Neutrophil (primary cell): ENCODE data around the gene NMT1.

Experiments used
- H3K27ac ChIP-seq: fragments of 200-600 bp; sonication (generic); 2 replicates; pipeline ENCODE4 v1.5.1; 2016; ENCODE audit warnings: mild to moderate bottlenecking, moderate library complexity
- H3K27me3 ChIP-seq: fragments of 200-600 bp; sonication (generic); 2 replicates; pipeline ENCODE4 v1.6.0; 2016; ENCODE audit warnings: mild to moderate bottlenecking
- H3K36me3 ChIP-seq: fragments of 200-600 bp; sonication (generic); 2 replicates; pipeline ENCODE4 v1.5.1; 2017
- H3K4me1 ChIP-seq, 2 experiments: fragments of 200-600 bp in 1 of 2; sonication (generic) in 1 of 2; 1 replicate in 1 of 2; 2 replicates in 1 of 2; pipeline versions ENCODE4 v1.5.1 to v1.6.1; 2013 to 2016; ENCODE audit warnings: low read depth in 1 of 2, low read length in 1 of 2, mild to moderate bottlenecking in 1 of 2, moderate library complexity in 1 of 2; ENCODE audit not compliant: control insufficient read depth in 1 of 2, insufficient read depth in 1 of 2
- H3K4me3 ChIP-seq, 2 experiments: fragments of 200-600 bp in 1 of 2; sonication (generic) in 1 of 2; 1 replicate in 1 of 2; 2 replicates in 1 of 2; pipeline ENCODE4 v1.5.1; 2013 to 2016; ENCODE audit warnings: low read depth in 1 of 2, low read length in 1 of 2, mild to moderate bottlenecking in 1 of 2, moderate library complexity in 1 of 2
- H3K9me3 ChIP-seq: fragments of 200-600 bp; sonication (generic); 2 replicates; pipeline ENCODE4 v1.5.1; 2016
- CTCF ChIP-seq: fragments of 200-600 bp; sonication (generic); IDR thresholded peaks from 2 replicates; pipeline ENCODE4 v1.5.1; 2016; ENCODE audit warnings: antibody characterized with exemption

The NMT1 gene

GRCh38 chr17:45040459-45040858, 20.7 kb upstream of the NMT1 start:
- no peak for TF ChIP-seq CTCF
- Histone ChIP-seq H3K9me3 (no peaks in the 10 kb centered on the region), H3K4me1 (no peaks in the 10 kb centered on the region), H3K4me3 (no peak overlapping the region), H3K27ac (no peak overlapping the region), H3K36me3 (no peaks in the 10 kb centered on the region), H3K27me3 (no peaks in the 10 kb centered on the region)

- Histone ChIP-seq H3K27me3 (no peaks in the 10 kb centered on the region), H3K4me1 (no peaks in the 10 kb centered on the region), H3K27ac (no peak overlapping the region), H3K36me3 (no peaks in the 10 kb centered on the region), H3K9me3 (no peaks in the 10 kb centered on the region), H3K4me3 (no peak overlapping the region)
- TF ChIP-seq CTCF = no peak
Observed at GRCh38 chr17:45042346-45043120, 18.6 kb upstream of the NMT1 start.

GRCh38 chr17:45043813-45044540, 17.1 kb upstream of the NMT1 start:
- Histone ChIP-seq H3K36me3 (no peaks in the 10 kb centered on the region), H3K27me3 (no peaks in the 10 kb centered on the region), H3K9me3 (no peaks in the 10 kb centered on the region), H3K27ac (no peak overlapping the region), H3K4me1 (no peaks in the 10 kb centered on the region), H3K4me3 (no peak overlapping the region)
- TF ChIP-seq CTCF = no peak

- no peak for TF ChIP-seq CTCF
- Histone ChIP-seq H3K27me3 (no peaks in the 10 kb centered on the region), H3K4me1 (peaks cover 11 to 13% of the 10 kb centered on the region in 2 experiments), H3K27ac (no peak overlapping the region), H3K4me3 (no peak overlapping the region), H3K9me3 (no peaks in the 10 kb centered on the region), H3K36me3 (no peaks in the 10 kb centered on the region)
Observed at GRCh38 chr17:45046537-45047125, 14.5 kb upstream of the NMT1 start.

GRCh38 chr17:45048795-45049563, 12.1 kb upstream of the NMT1 start:
- Histone ChIP-seq H3K9me3 (no peaks in the 10 kb centered on the region), H3K4me1 (peaks cover 18 to 20% of the 10 kb centered on the region in 2 experiments), H3K27ac (no peak overlapping the region), H3K36me3 (no peaks in the 10 kb centered on the region), H3K27me3 (no peaks in the 10 kb centered on the region), H3K4me3 (no peak overlapping the region)
- TF ChIP-seq CTCF = no peak
